Neuronal stem cell (in vitro differentiated cells): Measurements from ENCODE around the gene CCM2L.

ENCODE experiments used
- DNase-seq: peaks from one replicate; pipeline ENCODE4 v3.0.0-alpha.2; 2013; ENCODE audit warnings: low spot score
- H2AFZ ChIP-seq: one replicate; pipeline ENCODE4 v1.6.1; 2013; ENCODE audit warnings: mild to moderate bottlenecking, low read length, inconsistent platforms
- H2AK5ac ChIP-seq: 2 replicates; pipeline ENCODE4 v1.6.1; 2013; ENCODE audit warnings: low read depth, mild to moderate bottlenecking, inconsistent platforms, low read length, moderate library complexity, mixed read lengths
- H2BK120ac ChIP-seq: 2 replicates; pipeline ENCODE4 v1.6.1; 2013; ENCODE audit warnings: low read depth, mild to moderate bottlenecking, inconsistent platforms, low read length, moderate library complexity, mixed read lengths
- H2BK12ac ChIP-seq: one replicate; pipeline ENCODE4 v1.6.1; 2013; ENCODE audit warnings: low read length, inconsistent platforms
- H2BK15ac ChIP-seq: 2 replicates; pipeline ENCODE4 v1.6.1; 2013; ENCODE audit warnings: mild to moderate bottlenecking, low read length, inconsistent platforms, mixed read lengths
- H2BK5ac ChIP-seq: one replicate; pipeline ENCODE4 v1.6.1; 2013; ENCODE audit warnings: inconsistent platforms, mild to moderate bottlenecking, low read length, moderate library complexity
- H3K14ac ChIP-seq: one replicate; pipeline ENCODE4 v1.6.1; 2013; ENCODE audit warnings: low read length, inconsistent platforms
- H3K18ac ChIP-seq: 2 replicates; pipeline ENCODE4 v1.6.1; 2013; ENCODE audit warnings: low read length, inconsistent platforms
- H3K23ac ChIP-seq: 2 replicates; pipeline ENCODE4 v1.6.1; 2013; ENCODE audit warnings: low read depth, mild to moderate bottlenecking, mixed read lengths, low read length, inconsistent platforms; ENCODE audit not compliant: poor library complexity
- H3K27ac ChIP-seq: replicated peaks from 3 replicates; pipeline ENCODE4 v1.5.1; 2013; ENCODE audit warnings: low read length, inconsistent platforms
- H3K27me3 ChIP-seq, 3 experiments: 2 replicates each; pipeline ENCODE4 v1.6.1; 2013; ENCODE audit warnings: low read length in 3 of 3, mild to moderate bottlenecking in 2 of 3, inconsistent platforms in 1 of 3, low read depth in 1 of 3, mixed read lengths in 1 of 3, moderate library complexity in 1 of 3; ENCODE audit not compliant: control insufficient read depth in 3 of 3, insufficient read depth in 3 of 3
- H3K36me3 ChIP-seq, 2 donors: replicated peaks in 1 of 2; 2 replicates each; pipeline ENCODE4 v1.6.1; 2013; ENCODE audit warnings: low read length in 2 of 2; ENCODE audit not compliant: control insufficient read depth in 2 of 2, insufficient read depth in 2 of 2
- H3K4ac ChIP-seq: 2 replicates; pipeline ENCODE4 v1.6.1; 2013; ENCODE audit warnings: inconsistent platforms, mild to moderate bottlenecking, low read length, moderate library complexity
- H3K4me1 ChIP-seq, 2 donors: 1 replicate in 1 of 2; 2 replicates in 1 of 2; pipeline ENCODE4 v1.6.1; 2013; ENCODE audit warnings: low read length in 2 of 2, low read depth in 1 of 2; ENCODE audit not compliant: control insufficient read depth in 2 of 2, insufficient read depth in 1 of 2
- H3K4me2 ChIP-seq: one replicate; pipeline ENCODE4 v1.6.1; 2013; ENCODE audit warnings: mild to moderate bottlenecking, low read length, inconsistent platforms; ENCODE audit not compliant: insufficient read depth, poor library complexity, severe bottlenecking
- H3K4me3 ChIP-seq, 2 donors: 2 replicates each; pipeline ENCODE4 v1.5.1; 2013; ENCODE audit warnings: low read length in 2 of 2, mild to moderate bottlenecking in 2 of 2, inconsistent platforms in 1 of 2, moderate library complexity in 1 of 2
- H3K79me1 ChIP-seq: one replicate; pipeline ENCODE4 v1.6.1; 2013; ENCODE audit warnings: low read depth, mild to moderate bottlenecking, inconsistent platforms, low read length, moderate library complexity
- H3K9ac ChIP-seq: one replicate; pipeline ENCODE4 v1.6.1; 2013; ENCODE audit warnings: mild to moderate bottlenecking, low read depth, low read length, inconsistent platforms; ENCODE audit not compliant: poor library complexity
- H3K9me3 ChIP-seq, 2 donors: replicated peaks in 1 of 2; 2 replicates each; pipeline versions ENCODE3 to v1.6.1; 2013; ENCODE audit warnings: low read length in 2 of 2, mild to moderate bottlenecking in 2 of 2, inconsistent platforms in 1 of 2, low read depth in 1 of 2, mixed read lengths in 1 of 2, moderate library complexity in 1 of 2; ENCODE audit not compliant: control insufficient read depth in 2 of 2, insufficient read depth in 1 of 2
- H4K8ac ChIP-seq: one replicate; pipeline ENCODE4 v1.6.1; 2013; ENCODE audit warnings: low read depth, mild to moderate bottlenecking, inconsistent platforms, low read length, moderate library complexity
- H4K91ac ChIP-seq: one replicate; pipeline ENCODE4 v1.6.1; 2013; ENCODE audit warnings: low read length, low read depth, mild to moderate bottlenecking, inconsistent platforms; ENCODE audit not compliant: poor library complexity
- WGBS, 2 donors: extraction: QIAGEN DNeasy Blood & Tissue Kit; methylation state at CpG; one replicate each; pipeline ENCODE4 v1.1.7; 2013; ENCODE audit warnings: missing lambda C conversion rate in 2 of 2, mixed read lengths in 1 of 2; ENCODE audit not compliant: insufficient read length in 2 of 2, insufficient replicate concordance in 1 of 2; ENCODE audit errors: extremely low coverage in 2 of 2; 5-methylcytosine and 5-hydroxymethylcytosine counted together

The CCM2L gene

GRCh38 chr20:31979713-31980426 is 30.4 kb upstream of the CCM2L start:
- no peak overlapping the region for H3K4me2 ChIP-seq
- H2AK5ac ChIP-seq, result peak overlapping the region; percentile 24
- H3K9ac ChIP-seq, result no peak overlapping the region
- H3K18ac ChIP-seq, result no peak overlapping the region
- no peak overlapping the region for H2AFZ ChIP-seq
- no peak overlapping the region for H3K4me3 ChIP-seq
- WGBS, 2 donors, result no CpG with 5 or more reads among the region's 6 CpGs
- no peaks in the 10 kb centered on the region for H3K79me1 ChIP-seq
- H3K27me3 ChIP-seq, result peaks cover 0 to 4% (median 0%) of the 10 kb centered on the region in 3 experiments
- H3K4me1 ChIP-seq, result peaks cover 6% of the 10 kb centered on the region in 2 donors
- H3K36me3 ChIP-seq, result no peaks in the 10 kb centered on the region
- no peak overlapping the region for H2BK5ac ChIP-seq
- no peak for DNase-seq
- no peak overlapping the region for H3K23ac ChIP-seq
- H3K27ac ChIP-seq, result no peak overlapping the region
- no peak overlapping the region for H2BK120ac ChIP-seq
- H2BK15ac ChIP-seq, result no peak overlapping the region
- H3K9me3 ChIP-seq, result no peaks in the 10 kb centered on the region
- no peak overlapping the region for H2BK12ac ChIP-seq
- H3K14ac ChIP-seq, result no peak overlapping the region
- no peak overlapping the region for H4K91ac ChIP-seq
- no peak overlapping the region for H3K4ac ChIP-seq
- no peak overlapping the region for H4K8ac ChIP-seq

DNA sequence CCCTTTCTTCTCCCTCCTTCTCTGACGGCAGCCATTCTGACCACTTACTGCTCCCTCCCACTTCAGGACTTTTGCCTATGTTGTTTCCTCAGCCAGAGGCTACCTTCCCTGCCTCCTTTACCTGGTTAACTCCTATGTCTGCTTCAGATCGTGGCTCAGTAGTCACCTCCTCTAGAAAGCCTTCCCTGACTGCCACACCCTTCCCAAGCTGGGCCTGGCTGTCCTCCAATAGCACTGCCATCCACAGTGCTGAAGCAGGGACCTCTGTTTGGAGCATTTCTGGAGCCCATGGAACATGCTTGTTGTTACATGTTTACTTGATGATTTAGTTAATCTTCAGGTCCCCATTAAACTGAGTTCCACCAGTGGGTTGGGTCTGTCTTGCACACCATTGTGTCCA is 28.5 kb upstream of the CCM2L start:
- Histone ChIP-seq H2AFZ (no peak overlapping the region), H3K4me1 (peaks cover 0 to 2% of the 10 kb centered on the region in 2 donors), H2BK120ac (no peak overlapping the region), H3K18ac (no peak overlapping the region), H3K14ac (no peak overlapping the region), H4K8ac (no peak overlapping the region), H3K79me1 (no peaks in the 10 kb centered on the region), H3K23ac (no peak overlapping the region), H4K91ac (no peak overlapping the region), H2BK12ac (no peak overlapping the region), H3K4ac (no peak overlapping the region), H2BK15ac (no peak overlapping the region), H3K4me2 (no peak overlapping the region), H2BK5ac (no peak overlapping the region), H3K9me3 (no peaks in the 10 kb centered on the region), H2AK5ac (no peak overlapping the region), H3K9ac (no peak overlapping the region), H3K36me3 (no peaks in the 10 kb centered on the region), H3K27me3 (peaks cover 0 to 4% (median 0%) of the 10 kb centered on the region in 3 experiments), H3K4me3 (no peak overlapping the region), H3K27ac (no peak overlapping the region)
- no peak for DNase-seq
- WGBS, 2 donors, result no CpG with 5 or more reads among the region's 2 CpGs

DNA sequence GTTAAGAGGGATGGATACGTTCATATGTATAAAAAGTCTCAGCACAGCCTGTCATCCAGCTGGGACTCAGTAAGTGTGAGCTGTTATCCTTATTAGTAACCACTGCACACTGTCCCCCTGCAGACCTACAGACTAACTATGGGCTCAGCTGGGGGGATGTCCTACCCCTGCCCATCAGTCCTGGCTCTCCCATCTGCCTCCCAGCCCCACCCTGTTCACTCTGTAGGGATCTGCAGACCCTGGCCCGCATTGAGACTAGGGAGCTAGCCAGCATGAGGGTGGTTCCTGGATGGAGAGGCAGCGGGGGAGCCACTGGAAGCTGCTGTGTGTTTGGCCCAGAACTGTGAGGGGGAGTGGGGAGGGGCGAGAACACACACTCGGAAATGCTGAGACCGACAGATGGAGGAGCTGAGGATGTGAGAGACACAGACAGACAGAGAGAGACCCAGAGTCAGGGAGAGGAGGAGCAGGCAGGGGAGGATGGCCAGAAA is 25.2 kb upstream of the CCM2L start:
- DNase-seq, result no peak
- H3K4ac ChIP-seq, result no peak overlapping the region
- no peak overlapping the region for H4K91ac ChIP-seq
- peak overlapping the region; percentile 59 for H3K14ac ChIP-seq
- H2BK5ac ChIP-seq, result no peak overlapping the region
- H3K4me2 ChIP-seq, result no peak overlapping the region
- H3K9me3 ChIP-seq, result no peaks in the 10 kb centered on the region
- no peak overlapping the region for H2BK120ac ChIP-seq
- WGBS, 2 donors, result no CpG with 5 or more reads among the region's 6 CpGs
- peak overlapping the region; percentile 9 for H3K23ac ChIP-seq
- no peak overlapping the region for H3K9ac ChIP-seq
- peaks cover 0 to 10% (median 0%) of the 10 kb centered on the region in 3 experiments for H3K27me3 ChIP-seq
- peak overlapping the region; percentile 82 for H2BK12ac ChIP-seq
- H3K79me1 ChIP-seq, result no peaks in the 10 kb centered on the region
- no peak overlapping the region for H3K4me3 ChIP-seq
- H3K36me3 ChIP-seq, result no peaks in the 10 kb centered on the region
- H4K8ac ChIP-seq, result no peak overlapping the region
- H3K18ac ChIP-seq, result peak overlapping the region; percentile 79
- no peak overlapping the region for H3K27ac ChIP-seq
- no peak overlapping the region for H2AFZ ChIP-seq
- no peak overlapping the region for H2AK5ac ChIP-seq
- H3K4me1 ChIP-seq, result peaks cover 0 to 2% of the 10 kb centered on the region in 2 donors
- H2BK15ac ChIP-seq, result peak overlapping the region; percentile 60

GRCh38 chr20:31987744-31988143 is 22.5 kb upstream of the CCM2L start:
- Histone ChIP-seq H3K27ac (no peak overlapping the region), H3K4me1 (peaks cover 0 to 2% of the 10 kb centered on the region in 2 donors), H3K4me3 (no peak overlapping the region), H2AFZ (no peak overlapping the region), H2BK5ac (no peak overlapping the region), H3K18ac (no peak overlapping the region), H4K8ac (no peak overlapping the region), H3K36me3 (no peaks in the 10 kb centered on the region), H2BK15ac (no peak overlapping the region), H3K79me1 (no peaks in the 10 kb centered on the region), H3K4ac (no peak overlapping the region), H4K91ac (no peak overlapping the region), H3K9me3 (no peaks in the 10 kb centered on the region), H2AK5ac (no peak overlapping the region), H3K14ac (no peak overlapping the region), H3K23ac (no peak overlapping the region), H2BK120ac (no peak overlapping the region), H3K27me3 (peaks cover 0 to 21% (median 0%) of the 10 kb centered on the region in 3 experiments), H2BK12ac (no peak overlapping the region), H3K9ac (no peak overlapping the region), H3K4me2 (no peak overlapping the region)
- no CpG with 5 or more reads among the region's 1 CpG for WGBS, 2 donors
- no peak for DNase-seq
